COLO829 (cell line): ENCODE data around the gene ANKRD33.

Experiments
- DNase-seq: peaks from one replicate; pipeline ENCODE4 v3.0.0; 2012; ENCODE audit warnings: low spot score

Gene ANKRD33

DNA sequence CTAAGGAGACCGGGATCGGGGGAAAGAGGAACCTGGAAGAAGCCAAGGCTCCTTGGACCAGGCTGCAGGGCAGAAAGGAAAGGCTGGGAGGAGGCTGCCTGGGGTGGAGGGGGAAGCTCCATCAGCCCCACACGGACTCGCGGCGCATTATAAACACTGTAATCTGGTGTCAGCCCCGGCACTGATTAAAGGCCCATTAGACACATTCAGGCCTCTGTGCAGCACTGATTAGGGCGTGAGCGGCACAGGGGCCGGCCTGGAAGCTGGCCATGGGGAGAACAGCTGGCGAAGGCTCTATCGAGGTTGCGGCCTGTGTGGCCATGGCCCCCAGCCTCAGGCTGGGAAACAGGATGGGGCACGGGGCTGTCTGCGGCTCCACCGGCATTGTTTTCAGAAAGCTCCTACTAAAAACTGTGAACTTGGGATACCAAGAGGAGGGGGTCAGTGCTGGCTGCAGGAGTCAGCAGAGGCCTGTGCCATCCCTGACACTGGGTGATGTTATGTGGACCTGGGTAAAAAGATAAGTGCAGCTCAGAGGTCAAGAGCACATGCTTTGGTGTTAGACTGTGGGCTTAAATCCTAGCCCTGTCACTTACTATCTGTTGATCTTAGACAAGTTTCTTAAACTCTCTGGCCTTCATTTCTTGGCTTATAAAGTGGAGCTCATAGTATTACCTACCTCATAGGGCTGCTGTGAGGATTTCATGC is 30.0 kb downstream of the ANKRD33 start:
- DNase-seq: no peak

DNA sequence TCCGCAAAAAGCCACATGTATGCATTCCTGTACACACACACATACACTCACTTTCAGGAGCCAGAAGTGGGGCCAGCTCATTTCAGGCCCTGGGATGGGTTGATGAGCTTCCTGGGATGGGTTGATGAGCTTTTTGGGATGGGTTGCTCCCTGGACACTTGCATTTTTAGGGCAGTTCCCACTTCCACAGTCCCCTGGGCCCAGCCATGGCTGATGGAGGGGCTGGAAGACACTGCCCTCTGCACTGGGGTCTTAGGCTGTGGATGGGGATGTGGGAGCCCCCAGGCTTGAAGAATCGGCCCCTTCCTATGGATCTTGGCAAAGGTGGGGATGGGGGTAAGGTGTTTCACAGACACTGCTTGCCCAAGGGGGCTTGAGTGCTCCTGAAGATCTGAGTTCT is 32.1 kb downstream of the ANKRD33 start:
- no peak for DNase-seq

DNA sequence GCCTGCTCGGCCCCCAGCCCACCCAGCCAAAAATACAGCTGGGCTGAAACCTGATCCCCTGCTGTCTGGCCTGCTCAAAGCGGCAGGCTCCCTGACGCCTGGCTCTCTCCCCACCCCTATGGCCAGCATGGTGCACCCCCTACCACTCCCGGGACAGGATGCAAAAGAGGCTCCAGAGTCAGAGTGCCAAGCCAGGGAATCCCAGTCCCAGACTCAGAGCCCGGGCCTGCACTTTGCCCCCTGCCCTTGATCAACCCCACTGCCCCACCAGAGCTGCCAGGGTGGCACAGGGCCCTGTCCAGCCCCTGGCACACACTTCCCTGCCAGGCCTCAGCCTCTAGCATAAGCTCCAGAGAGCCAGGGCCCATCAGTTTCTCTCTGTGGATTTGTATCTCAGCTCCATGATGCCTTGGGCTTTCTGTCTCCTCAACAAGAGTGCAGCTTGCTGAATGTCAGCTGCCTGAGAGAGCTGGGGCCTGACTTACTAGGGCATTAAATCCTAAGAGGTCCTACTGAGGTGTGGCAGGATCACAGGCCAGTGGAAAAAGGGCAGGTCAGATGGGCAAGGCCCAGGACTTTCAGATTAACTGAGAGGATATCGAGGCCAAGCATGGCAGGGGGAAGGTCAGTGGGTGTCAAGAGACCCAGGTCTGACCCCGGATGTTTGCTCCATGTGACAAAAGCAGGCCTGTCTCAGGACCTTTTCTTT is 33.3 kb downstream of the ANKRD33 start:
- DNase-seq: no peak

DNA sequence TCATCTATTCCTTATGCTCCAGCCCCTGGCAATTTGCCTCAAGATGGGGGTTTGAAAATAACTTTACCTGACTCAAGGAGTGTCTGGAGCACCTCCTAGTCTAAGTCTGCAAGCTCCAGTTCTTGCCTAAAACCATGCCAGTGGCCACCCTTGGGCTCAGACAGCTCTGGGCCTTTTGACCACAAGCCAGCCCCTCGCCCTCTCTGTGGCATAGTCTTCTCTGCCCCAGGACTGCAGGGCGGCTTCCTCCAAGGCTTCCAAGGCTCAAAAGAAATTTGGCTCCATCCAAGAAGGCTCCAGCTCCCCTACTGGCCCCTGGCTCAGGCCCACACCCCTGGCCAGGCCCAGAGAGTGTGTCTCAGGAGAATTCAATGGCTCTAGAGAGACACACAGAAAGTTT is 34.2 kb downstream of the ANKRD33 start:
- DNase-seq: no peak

DNA sequence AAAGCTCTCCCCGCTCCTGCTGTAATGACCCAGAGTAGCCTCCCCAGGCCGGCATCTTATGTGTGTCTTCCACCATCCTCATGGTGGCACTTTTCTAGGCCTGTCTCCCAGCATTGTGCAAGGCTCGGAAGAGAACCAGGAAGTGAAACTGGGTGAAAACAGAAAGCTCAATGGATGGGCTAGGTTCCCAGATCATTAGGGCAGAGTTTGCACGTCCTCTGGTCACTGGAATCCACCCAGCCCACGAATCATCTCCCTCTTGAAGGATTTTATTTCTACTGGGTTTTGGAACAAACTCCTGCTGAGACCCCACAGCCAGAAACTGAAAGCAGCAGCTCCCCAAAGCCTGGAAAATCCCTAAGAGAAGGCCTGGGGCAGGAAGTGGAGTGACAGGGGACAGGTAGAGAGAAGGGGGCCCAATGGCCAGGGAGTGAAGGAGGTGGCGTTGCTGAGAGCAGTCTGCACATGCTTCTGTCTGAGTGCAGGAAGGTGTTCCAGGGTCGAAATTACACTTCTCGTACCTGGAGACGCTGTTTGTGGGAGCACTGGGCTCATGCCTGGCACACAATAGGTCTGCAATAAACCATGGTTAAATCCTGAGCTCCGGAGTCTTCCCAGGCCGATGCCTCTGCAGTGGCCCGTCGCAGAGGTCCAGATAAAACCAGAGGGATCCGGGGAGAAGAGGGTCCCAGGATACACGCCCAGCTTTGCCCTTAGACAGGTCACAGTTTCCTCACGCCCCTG is 35.0 kb downstream of the ANKRD33 start:
- no peak for DNase-seq

DNA sequence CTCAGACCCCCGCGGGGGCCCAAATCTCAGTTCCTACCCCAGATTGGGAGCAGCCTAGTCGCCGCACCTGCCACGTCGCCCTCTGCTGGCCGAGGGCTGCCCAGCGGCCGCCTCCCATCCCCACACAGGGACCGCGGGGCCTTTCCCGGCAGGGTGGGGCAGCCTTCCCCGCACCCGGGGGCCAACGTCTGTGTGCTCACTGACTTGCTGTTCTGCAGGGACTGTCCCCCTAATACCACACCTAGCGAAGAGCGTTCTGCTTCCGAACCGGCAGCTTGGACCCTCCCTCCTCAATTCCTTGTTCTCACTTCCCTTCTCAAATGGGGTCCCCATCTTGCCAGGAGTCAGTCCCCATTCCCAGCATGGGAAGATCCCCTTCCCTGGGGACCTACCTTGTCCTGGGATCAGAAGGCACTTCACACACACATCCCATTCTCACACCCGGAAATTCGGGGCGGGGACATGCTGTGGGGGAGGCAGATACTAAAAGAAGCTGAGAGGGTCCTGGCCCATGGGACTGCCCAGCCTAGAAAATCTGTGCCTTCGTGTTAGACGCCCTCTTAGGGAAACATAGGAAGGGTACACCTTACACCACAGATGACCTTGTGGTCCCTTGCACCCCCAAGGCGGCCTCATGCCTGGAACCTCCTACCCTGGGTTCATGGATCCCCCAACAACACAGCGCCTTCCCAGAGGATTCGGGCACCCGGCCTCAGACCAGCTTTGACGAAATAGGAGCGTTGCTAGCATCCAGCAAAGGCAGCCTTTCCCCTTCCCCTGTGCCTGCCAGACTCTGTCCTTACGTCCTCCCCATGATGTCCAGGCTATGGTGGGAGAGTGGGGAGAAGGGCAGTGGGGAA is 35.8 kb downstream of the ANKRD33 start:
- peak; percentile 13 for DNase-seq

DNA sequence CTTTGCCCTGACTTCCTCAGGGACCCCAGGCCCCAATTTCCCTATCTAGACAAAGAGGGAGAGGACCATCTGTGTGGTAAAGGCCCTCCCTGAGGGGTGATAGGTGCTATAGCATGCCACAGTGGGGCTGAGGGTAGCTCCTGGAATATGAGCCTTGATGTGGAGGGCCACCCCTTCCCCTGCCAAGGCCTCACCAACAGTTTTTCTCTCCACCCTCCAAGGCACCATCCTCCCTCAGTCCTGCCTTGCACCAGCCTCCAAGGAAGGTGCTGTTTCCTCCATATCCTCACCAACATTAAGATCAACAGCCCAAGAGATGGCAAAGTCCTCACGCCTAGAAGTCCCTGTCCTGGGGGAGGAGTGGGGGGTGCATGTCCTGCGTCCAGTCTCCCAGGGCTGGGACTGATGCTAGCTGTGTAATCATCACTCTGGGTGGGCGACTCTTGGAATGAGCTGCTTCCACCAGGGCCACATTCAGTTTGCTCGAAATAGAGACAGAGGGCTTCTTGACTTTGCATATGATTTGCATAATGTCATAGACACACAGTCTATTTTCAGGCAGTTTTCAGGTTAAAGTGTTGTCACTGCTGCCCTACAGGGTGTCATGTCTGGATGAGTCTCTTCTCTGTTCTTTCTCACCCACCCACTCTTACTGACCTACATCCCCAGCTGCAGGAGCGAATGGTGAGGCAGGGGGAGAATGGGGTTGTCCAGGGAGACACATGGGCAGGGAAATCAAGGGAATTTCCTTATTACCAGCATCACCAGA is 36.8 kb downstream of the ANKRD33 start:
- no peak for DNase-seq

DNA sequence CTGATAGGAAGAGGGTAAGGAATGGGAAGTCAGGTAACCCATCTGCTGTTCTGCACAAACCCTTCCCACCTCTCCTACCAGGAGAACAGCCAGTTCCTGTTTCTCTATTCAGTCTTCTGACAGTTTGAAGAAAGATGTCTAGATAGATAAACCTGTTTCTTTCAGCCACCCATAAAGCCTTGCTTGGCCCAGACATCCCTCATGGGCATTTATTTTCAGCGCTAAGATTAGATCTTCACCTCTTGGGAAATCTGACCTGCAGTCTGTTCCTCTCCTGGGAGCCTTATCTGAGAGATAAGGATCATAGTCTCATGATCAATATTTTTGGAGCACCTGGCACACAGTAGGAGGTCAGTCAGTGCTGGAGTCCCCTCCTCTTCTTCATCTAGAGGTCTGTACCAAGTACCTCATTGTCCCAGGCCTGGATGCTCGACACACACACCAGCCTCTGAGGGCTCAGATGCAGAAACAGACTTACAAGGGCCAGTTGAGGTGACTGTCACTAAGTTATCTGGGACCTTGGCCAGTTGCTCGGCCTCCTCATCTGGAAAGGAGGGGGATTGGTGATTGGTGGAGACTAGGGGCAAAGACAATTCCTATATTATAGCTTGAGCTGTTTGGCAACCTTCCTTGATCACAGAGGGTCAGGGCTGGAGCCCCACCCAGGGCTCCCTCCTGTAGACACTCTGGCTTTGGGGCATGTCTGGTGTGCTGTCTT is 37.6 kb downstream of the ANKRD33 start:
- DNase-seq: no peak

DNA sequence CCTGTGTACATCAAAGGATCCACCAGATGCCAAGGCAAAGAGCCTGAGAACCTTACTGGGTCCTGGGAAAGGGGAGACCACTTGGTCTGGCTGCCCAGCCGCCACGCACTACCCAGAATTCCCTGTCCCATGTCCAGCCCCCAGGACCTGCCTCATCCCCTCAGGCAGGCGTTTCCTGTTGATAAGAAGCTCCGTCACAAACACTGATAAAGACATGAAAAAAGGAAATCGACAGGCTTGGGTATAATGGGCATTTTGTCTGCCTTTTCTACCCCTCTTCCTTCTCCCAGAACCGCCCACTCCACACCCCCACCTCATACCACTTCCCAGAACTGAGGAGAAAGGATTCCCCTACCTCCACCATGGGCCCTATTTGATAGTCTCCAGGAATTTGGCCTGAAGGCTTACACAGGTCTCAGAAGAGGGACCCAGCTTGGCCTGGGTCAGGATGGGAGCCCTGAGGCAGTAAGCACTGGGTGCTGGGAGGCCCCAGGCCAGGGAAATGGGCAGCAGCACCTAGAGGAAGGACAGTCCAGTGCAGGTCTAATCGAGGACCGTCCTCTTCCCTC is 38.2 kb downstream of the ANKRD33 start:
- DNase-seq: peak; percentile 28

DNA sequence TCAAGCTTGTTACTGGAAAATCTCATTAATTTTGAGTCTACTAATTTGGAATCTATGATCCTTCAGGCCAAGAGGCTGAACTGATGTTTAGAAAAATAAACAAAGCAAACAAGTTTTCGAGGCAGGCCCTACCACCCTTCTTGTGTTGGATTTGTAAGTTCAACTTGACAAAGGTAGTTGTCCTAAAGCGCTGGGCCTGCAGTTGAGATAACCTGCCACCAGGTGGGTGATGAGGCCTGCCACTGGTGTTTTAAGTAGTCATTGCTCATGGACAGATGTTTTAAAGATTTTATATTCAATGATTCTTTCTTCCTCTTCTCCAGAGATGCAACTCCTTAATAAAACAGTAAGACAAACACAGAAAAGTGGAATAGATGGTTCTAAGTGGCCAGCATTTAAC is 38.8 kb downstream of the ANKRD33 start:
- DNase-seq: peak; percentile 16

DNA sequence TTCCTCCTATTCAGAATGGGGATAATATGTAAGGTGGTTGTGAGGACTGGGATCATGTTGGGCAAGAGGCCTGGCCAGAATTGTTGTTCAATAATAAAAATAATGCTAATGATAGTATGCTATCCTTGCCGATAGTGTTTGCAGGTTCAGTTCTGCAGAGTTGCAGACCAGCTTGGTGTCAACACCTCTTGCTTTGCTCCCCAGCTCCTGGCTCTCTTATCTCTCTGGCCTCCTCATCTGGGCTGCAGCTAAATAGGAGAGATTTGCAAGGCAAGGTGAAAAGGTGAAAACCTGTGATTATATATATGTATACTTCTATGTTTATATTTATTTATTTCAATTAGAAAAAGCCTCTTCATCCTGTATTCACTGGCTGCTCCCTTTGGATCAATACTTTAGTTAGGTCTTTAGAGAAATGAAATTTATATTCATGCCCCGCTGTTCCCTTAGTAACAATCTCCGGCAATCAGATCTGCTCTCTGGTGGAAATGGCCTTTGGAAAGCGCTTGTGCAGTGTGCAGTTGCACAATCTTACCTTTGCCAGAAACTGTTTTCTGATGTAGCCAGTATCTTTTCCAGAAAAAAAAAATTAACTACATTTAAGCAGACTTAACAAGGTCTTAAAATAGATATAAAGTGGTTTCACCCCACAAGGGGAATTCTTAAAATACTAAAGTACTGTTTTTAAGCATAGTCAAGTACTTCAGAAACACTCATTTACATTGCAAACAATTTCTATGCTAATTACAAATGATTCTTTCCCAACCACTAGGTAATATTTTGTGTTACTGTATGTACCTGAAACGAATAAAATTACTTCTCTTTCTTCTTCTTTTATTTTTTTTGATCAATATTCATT is 44.5 kb downstream of the ANKRD33 start:
- DNase-seq: no peak

DNA sequence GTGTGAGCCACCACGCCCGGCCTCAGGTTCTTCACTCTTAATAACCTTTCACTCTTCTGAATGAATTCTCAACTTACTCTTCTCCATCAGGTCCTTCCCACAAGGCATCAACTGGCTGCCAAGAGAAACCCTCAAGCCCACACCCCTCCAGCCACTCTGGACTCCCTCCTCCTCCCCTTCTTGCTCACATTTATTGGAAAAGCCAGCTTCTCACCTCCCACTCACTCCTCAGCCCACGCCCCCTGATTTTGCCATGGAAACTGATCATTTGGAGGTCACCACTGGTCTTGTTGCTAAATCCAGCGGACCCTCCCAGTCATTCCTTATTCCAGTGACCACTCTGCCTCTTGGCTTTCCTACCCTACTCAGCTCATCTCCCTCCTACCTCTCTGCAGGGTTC is 46.2 kb downstream of the ANKRD33 start:
- DNase-seq: no peak

DNA sequence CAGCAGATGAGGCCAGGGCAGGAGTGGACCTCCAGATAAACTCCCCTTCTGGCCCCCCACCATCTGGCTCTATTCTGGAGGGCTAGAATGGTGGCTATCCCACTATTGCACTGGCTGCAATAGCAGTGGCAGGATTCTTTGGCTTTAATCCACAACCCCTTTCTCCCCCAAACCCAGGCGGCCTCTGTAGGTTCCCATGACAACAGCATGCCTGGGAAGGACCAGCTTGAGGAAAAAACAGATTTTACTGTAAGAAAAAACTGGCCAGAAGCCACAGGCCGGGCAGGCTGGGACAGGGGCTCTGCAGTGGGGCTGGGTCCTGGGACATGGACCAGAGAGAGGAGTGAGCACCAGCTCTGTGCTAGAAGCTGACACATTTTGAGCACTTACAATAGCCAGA is 50.0 kb downstream of the ANKRD33 start:
- no peak for DNase-seq

DNA sequence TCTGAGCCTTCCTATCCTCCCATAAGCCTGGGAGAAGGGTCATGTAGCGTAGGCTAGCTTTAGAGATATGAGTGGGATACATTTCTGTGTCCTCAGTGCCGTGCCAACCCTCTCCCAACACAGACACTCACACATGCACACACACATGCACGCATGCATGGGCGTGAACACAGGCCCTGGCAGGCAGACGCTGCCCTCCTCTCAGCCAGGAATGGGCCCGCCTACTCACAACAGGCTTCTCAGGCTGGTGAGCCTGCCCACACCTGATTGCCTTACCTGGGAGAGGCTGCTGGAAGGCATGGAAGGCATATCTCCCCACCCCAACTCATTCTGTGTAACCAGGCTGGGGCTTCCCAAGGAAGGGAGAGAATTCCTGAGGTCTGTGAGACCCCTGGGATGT is 50.8 kb downstream of the ANKRD33 start:
- DNase-seq: no peak

DNA sequence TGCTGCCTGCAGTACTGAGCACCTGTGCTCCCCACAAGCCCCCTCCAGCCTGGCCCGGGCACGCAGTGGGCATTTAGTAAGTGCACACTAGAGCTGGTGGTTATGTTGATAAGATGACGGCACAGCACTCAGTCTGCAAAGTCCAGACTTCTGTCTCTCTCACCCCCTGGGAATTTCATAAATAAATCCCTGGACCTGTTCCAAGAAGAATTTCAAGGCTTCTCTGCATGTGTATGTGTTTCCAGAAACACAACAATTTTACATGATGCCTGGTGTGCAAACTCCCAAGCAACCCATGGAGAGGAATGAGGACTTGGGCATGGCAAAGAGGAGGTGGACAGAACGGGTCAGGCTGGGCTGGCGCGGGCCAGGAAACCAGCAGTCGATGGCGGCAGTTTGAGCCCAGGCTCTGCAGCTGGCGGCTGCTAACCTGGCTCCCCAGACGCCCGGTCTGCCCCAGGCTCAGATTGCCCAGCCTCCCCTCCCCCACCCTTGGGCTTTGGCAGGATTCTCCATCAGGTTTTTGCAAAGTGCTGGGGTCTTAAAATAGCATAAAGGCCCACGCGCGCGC is 53.2 kb downstream of the ANKRD33 start:
- no peak for DNase-seq
